Measurements from ENCODE around the gene GLTP.

Gene GLTP

DNA sequence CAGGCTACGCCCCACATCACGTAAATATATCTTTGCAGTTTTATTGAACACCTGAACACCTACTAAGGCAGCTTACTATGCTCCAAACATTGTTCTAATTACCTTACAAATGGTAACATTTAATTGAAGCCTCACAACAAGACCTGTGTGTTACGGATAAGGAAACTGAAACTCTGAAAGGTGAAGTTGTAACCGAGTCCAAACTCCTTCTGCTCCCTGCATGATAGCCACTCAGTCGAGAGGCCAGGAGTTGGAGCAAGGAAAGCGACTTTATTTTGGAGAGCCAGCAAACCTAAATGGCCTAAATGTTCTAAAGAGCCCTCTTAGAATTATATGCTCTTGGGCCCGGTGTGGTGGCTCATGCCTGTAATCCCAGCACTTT lies 34.5 kb downstream of the GLTP start:
- H3K9me3 ChIP-seq (ENCODE audit: severe bottlenecking): no peaks in the 10 kb centered on the region
- DNase-seq: no peak
- no peaks in the 10 kb centered on the region for H3K27me3 ChIP-seq (ENCODE audit: insufficient read depth, low read depth, severe bottlenecking)
- no peak overlapping the region for H3K27ac ChIP-seq
- H3K36me3 ChIP-seq: no peaks in the 10 kb centered on the region
- TF ChIP-seq, protein P1, sequence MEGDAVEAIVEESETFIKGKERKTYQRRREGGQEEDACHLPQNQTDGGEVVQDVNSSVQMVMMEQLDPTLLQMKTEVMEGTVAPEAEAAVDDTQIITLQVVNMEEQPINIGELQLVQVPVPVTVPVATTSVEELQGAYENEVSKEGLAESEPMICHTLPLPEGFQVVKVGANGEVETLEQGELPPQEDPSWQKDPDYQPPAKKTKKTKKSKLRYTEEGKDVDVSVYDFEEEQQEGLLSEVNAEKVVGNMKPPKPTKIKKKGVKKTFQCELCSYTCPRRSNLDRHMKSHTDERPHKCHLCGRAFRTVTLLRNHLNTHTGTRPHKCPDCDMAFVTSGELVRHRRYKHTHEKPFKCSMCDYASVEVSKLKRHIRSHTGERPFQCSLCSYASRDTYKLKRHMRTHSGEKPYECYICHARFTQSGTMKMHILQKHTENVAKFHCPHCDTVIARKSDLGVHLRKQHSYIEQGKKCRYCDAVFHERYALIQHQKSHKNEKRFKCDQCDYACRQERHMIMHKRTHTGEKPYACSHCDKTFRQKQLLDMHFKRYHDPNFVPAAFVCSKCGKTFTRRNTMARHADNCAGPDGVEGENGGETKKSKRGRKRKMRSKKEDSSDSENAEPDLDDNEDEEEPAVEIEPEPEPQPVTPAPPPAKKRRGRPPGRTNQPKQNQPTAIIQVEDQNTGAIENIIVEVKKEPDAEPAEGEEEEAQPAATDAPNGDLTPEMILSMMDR (IDR thresholded peaks at IDR 0.05; ENCODE audit: low read depth, low read length): no peak
- H3K4me3 ChIP-seq (ENCODE audit: low read depth, low read length): no peak overlapping the region

DNA sequence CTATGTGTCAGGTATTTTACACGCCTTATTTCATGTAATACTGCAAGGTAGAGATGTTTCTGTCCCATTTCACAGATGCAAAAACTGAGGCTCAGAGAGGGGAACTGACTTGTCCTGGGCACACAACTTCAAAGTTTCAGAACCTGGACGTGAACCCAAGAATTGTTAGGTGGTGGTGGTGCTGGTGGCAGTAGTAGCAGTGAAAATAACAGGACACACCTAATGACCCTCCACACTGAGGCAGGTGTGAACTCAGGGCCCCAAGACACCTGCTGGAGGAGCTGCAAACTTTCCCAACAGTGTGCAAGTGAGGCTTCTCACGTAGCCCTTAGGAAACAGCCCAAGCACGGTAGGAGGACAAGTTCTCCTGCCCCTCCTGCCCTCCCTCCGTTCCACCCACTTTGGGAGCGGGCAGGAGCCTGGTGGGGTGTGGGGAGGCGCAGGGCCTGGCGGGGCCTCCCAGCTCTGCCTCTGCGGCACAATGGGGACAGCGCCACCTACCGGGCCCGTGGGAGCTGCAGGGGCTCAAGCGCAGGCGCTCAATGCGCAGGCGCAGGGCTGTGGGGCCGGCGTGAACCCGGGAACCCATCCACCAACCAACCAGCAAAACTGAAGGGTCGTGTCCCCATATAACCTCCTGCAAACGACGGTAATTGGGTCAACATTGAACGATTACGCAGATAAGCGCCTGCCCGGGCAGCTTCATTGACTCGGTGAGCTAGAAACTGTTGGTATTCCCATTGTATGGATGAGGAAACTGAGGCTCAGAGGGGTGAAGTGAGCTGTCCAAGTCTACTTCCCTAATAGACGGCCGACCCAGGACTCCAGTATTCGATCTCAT lies 35.1 kb downstream of the GLTP start:
- Histone ChIP-seq H3K27ac (no peak overlapping the region), H3K4me3 (ENCODE audit: low read depth, low read length) (no peak overlapping the region), H3K36me3 (no peaks in the 10 kb centered on the region), H3K9me3 (ENCODE audit: severe bottlenecking) (no peaks in the 10 kb centered on the region), H3K27me3 (ENCODE audit: insufficient read depth, low read depth, severe bottlenecking) (no peaks in the 10 kb centered on the region)
- DNase-seq: peak; percentile 89
- TF ChIP-seq, protein P1 (IDR thresholded peaks at IDR 0.05; ENCODE audit: low read depth, low read length): peak; percentile 97

DNA sequence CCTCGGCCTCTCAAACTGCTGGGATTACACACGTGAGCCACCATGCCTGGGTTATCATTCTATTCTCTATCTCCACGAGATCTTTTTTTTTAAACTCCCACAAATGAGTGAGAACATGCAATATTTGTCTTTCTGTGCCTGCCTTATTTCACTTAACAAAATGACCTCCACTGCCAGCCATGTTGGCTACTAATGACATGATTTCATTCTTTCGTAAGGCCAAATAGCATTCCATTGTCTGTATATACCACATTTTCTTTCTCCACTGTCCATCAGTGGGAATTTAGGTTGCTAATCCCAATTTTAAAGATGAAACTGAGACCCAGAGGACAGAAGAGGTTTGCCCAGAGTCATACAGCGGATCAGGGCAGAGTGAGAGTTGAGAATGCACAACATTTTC lies 36.2 kb downstream of the GLTP start:
- no peaks in the 10 kb centered on the region for H3K27me3 ChIP-seq (ENCODE audit: insufficient read depth, low read depth, severe bottlenecking)
- no peaks in the 10 kb centered on the region for H3K36me3 ChIP-seq
- DNase-seq: no peak
- no peak overlapping the region for H3K27ac ChIP-seq
- H3K9me3 ChIP-seq (ENCODE audit: severe bottlenecking): no peaks in the 10 kb centered on the region
- no peak overlapping the region for H3K4me3 ChIP-seq (ENCODE audit: low read depth, low read length)
- TF ChIP-seq, protein P1 (IDR thresholded peaks at IDR 0.05; ENCODE audit: low read depth, low read length): no peak

DNA sequence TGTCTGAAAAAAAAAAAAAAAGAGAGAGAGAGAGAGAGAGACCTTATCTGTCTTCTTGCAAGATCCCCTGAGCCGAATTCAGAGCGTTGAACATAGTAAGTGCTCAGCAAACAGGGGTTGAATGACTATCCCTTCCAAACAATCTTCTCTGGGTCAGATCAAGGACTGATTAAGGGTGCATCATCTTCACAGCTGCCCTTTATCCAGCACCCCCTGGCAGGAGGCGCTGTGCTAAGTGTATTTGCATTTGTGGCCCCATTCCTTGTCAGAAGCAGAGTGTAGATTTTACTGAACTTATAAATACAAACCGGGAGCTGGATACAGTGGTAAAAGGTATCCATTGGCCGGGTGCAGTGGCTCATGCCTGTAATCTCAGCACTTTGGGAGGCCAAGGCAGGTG lies 38.3 kb downstream of the GLTP start:
- Histone ChIP-seq H3K36me3 (no peaks in the 10 kb centered on the region), H3K27me3 (ENCODE audit: insufficient read depth, low read depth, severe bottlenecking) (no peaks in the 10 kb centered on the region), H3K27ac (no peak overlapping the region), H3K9me3 (ENCODE audit: severe bottlenecking) (no peaks in the 10 kb centered on the region), H3K4me3 (ENCODE audit: low read depth, low read length) (no peak overlapping the region)
- TF ChIP-seq, protein P1 (IDR thresholded peaks at IDR 0.05; ENCODE audit: low read depth, low read length): 0 out of 2 replicates have a peak, but pooled peaks have one; percentile 23
- no peak for DNase-seq

DNA sequence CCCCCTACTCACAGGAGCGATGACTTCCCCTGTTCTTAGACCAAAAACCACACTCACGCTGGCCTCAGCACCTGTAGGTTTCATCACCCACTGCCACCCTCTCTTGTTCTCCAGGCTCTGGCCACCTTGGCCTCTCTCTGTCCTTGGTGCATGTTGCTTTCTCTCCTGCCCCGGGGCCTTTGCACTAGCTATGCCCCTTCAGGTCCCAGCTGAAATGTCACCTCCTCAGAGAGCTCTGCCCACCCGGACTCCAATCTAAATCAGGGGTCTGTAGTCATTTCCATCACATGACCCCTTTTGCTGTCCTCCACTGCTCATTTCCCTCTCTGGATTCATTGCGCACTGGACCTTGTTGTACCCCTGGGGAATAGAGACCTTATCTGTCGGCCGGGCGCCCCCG lies 39.0 kb downstream of the GLTP start:
- TF ChIP-seq, protein P1 (IDR thresholded peaks at IDR 0.05; ENCODE audit: low read depth, low read length): no peak
- H3K4me3 ChIP-seq (ENCODE audit: low read depth, low read length): no peak overlapping the region
- no peaks in the 10 kb centered on the region for H3K9me3 ChIP-seq (ENCODE audit: severe bottlenecking)
- no peak overlapping the region for H3K27ac ChIP-seq
- H3K36me3 ChIP-seq: no peaks in the 10 kb centered on the region
- DNase-seq: no peak
- H3K27me3 ChIP-seq (ENCODE audit: insufficient read depth, low read depth, severe bottlenecking): no peaks in the 10 kb centered on the region
